ENCODE results near the gene HERC2. TPM values are rescaled to one million over a fixed set of nuclear protein-coding genes. Genes with fewer than 3 reads are reported as not detected.

HERC2 gene
- total RNA-seq, 1 donor from 2014 or later, result 111 TPM

DNA sequence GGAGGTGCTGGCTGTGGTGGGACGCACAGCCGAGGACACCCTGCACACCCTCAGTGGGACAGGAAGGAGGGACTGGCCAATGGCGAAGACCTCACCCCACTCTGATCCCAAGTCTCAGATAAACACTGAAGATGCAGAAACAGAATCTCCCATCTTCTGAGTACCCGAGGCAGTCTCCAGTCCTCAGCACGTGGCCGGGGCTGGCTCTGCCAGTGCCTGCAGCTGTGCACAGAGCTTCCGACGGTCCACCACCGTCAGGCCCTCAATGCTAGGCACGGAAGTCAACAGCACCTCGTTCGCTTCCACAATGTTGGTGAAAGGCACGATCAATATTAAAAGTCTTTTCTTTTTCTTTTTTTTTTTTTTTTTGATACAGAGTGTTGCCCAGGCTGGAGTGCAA lies 206.1 kb downstream of the HERC2 start:
- Mint-ChIP-seq H3K4me1 (ENCODE audit: low read depth, unreplicated experiment) (peaks cover 35% of the 10 kb centered on the region), H3K27ac (ENCODE audit: unreplicated experiment) (peak overlapping the region; percentile 7), H3K4me3 (ENCODE audit: unreplicated experiment) (no peak overlapping the region), H3K27me3 (ENCODE audit: unreplicated experiment) (peaks cover 11% of the 10 kb centered on the region), H3K9me3 (ENCODE audit: unreplicated experiment) (no peaks in the 10 kb centered on the region), H3K36me3 (ENCODE audit: unreplicated experiment) (peaks cover 15% of the 10 kb centered on the region)
- TF ChIP-seq, protein P1, sequence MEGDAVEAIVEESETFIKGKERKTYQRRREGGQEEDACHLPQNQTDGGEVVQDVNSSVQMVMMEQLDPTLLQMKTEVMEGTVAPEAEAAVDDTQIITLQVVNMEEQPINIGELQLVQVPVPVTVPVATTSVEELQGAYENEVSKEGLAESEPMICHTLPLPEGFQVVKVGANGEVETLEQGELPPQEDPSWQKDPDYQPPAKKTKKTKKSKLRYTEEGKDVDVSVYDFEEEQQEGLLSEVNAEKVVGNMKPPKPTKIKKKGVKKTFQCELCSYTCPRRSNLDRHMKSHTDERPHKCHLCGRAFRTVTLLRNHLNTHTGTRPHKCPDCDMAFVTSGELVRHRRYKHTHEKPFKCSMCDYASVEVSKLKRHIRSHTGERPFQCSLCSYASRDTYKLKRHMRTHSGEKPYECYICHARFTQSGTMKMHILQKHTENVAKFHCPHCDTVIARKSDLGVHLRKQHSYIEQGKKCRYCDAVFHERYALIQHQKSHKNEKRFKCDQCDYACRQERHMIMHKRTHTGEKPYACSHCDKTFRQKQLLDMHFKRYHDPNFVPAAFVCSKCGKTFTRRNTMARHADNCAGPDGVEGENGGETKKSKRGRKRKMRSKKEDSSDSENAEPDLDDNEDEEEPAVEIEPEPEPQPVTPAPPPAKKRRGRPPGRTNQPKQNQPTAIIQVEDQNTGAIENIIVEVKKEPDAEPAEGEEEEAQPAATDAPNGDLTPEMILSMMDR (IDR thresholded peaks at IDR 0.05; ENCODE audit: partially characterized antibody, unreplicated experiment), result no peak
- DNase-seq, result no peak

DNA sequence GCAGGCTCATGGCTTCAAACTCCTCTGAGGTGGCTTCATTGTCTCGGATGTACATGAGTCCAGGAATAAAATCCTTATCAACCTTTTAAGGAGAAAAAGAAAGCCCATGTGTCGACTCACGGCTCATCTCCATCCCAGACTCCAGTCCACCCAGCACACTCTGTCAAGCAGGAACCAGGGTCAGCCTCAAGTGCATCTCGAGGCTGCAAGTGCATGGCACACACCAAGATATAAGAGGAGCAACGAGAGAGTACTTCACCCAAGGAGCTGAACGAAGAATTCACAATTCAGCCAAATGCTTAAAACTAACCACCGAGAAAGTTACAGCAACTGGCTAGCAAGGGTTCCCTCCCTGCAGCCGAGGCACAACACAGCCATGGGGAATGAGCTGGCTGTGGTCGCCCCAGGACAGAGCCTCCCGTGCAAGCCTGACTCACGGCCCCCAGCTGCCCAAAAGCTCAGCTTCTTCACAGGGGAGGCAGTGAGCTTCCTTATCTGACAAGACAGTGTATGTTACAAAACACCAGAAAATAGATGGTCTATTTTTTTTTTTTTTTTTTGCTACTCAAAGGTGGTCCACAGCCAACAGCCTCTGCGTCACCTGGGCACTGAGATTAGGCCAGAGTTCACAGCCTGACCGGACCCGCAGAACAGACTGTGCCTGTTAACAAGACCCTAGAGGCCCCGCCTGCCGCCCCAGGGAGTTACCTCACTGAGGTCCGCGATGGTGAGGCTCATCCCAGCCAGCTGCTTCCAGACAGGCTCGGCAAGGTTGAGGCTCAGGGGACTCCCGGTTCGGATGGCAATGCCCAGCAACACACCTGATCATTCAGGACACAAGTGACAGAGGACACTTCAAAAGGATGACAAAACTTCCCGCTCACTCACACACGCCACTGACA lies 207.0 kb downstream of the HERC2 start:
- Mint-ChIP-seq H3K27ac (ENCODE audit: unreplicated experiment) (peak overlapping the region; percentile 7), H3K4me3 (ENCODE audit: unreplicated experiment) (no peak overlapping the region), H3K9me3 (ENCODE audit: unreplicated experiment) (no peaks in the 10 kb centered on the region), H3K27me3 (ENCODE audit: unreplicated experiment) (peaks cover 11% of the 10 kb centered on the region), H3K36me3 (ENCODE audit: unreplicated experiment) (peaks cover 15% of the 10 kb centered on the region), H3K4me1 (ENCODE audit: low read depth, unreplicated experiment) (peaks cover 38% of the 10 kb centered on the region)
- no peak for DNase-seq
- TF ChIP-seq, protein P1 (IDR thresholded peaks at IDR 0.05; ENCODE audit: partially characterized antibody, unreplicated experiment), result no peak

DNA sequence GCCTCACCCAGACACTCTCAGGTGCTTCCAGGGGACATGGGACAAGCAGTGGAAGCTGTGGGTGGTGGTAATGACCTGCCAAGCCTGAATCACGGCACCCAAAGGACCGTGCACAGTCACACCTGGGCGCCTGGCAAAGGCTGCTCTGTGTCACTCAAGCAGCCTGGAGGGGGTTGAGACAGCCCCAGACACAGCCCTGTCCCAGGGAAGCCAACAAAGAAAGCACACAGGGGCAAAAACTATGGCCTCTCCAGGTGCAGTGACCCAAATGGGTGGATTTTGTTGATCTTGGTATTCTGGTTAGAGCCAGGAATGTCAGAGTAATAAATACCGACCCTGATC lies 207.9 kb downstream of the HERC2 start:
- H3K9me3 Mint-ChIP-seq (ENCODE audit: unreplicated experiment), result no peaks in the 10 kb centered on the region

DNA sequence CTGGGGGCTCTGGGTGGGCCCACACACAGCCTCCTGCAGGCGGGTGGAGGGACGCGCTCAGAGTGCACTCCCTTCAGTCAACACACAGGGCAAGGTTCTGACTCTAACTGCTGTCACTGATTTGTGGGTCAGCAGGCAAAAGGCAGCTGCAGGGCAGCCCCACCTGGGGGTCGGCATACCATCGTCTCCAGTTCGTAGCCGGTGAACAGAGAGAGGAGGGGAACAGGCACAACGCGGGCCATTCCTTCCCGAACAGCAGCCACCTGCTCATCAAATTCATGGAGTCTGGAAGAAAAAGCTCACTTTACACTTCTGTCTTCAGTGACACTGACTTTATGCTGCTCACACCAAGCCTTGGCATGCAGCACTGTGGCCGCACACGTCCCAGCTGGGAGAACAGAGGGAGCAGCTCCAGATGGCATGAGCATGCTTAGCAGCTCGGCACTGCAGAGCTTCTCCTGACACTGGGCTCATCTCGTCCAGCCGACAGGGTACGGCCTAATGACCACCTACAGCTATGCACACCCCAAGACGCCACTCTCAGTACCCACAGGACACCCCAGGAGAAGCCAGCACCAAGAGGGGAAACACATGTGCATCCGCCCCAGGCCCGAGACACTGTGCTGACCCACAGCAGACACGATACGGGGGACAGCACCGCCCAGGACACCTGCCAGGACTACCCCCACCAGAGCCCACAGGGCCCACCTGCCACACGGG lies 208.4 kb downstream of the HERC2 start:
- Mint-ChIP-seq H3K27me3 (ENCODE audit: unreplicated experiment) (peaks cover 14% of the 10 kb centered on the region), H3K4me3 (ENCODE audit: unreplicated experiment) (no peak overlapping the region), H3K4me1 (ENCODE audit: low read depth, unreplicated experiment) (peaks cover 37% of the 10 kb centered on the region), H3K27ac (ENCODE audit: unreplicated experiment) (peak overlapping the region; percentile 35), H3K36me3 (ENCODE audit: unreplicated experiment) (peaks cover 15% of the 10 kb centered on the region), H3K9me3 (ENCODE audit: unreplicated experiment) (no peaks in the 10 kb centered on the region)
- DNase-seq, result no peak
- TF ChIP-seq, protein P1 (IDR thresholded peaks at IDR 0.05; ENCODE audit: partially characterized antibody, unreplicated experiment), result no peak

More for the DNA sequence above, 207.9 kb downstream of the HERC2 start:
- Mint-ChIP-seq H3K27me3 (ENCODE audit: unreplicated experiment) (peaks cover 14% of the 10 kb centered on the region), H3K4me1 (ENCODE audit: low read depth, unreplicated experiment) (peaks cover 38% of the 10 kb centered on the region), H3K36me3 (ENCODE audit: unreplicated experiment) (peaks cover 15% of the 10 kb centered on the region), H3K27ac (ENCODE audit: unreplicated experiment) (no peak overlapping the region), H3K4me3 (ENCODE audit: unreplicated experiment) (no peak overlapping the region)
- no peak for DNase-seq
- TF ChIP-seq, protein P1 (IDR thresholded peaks at IDR 0.05; ENCODE audit: partially characterized antibody, unreplicated experiment), result no peak

DNA sequence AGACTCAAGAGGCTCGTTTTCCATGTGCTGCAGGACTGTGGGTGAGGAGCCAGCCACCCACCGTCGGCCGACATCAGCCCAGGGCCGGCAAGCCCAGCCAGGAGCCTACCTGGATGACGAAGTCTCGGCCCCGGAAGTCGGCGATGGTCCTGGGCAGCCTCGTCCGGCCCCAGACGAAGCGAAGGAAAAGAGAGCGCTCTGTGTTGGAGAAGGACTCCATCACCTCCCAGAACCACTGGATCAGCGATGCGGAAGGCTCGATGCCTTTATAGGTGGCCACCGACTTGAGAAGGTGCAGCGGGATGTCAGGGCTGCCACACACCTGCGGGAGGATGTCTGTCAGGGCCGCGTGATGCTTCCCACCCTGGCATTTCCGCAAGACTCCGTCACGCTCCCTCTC lies 209.0 kb downstream of the HERC2 start:
- no peak overlapping the region for H3K4me3 Mint-ChIP-seq (ENCODE audit: unreplicated experiment)
- H3K27ac Mint-ChIP-seq (ENCODE audit: unreplicated experiment), result no peak overlapping the region
- H3K4me1 Mint-ChIP-seq (ENCODE audit: low read depth, unreplicated experiment), result peaks cover 33% of the 10 kb centered on the region
- TF ChIP-seq, protein P1 (IDR thresholded peaks at IDR 0.05; ENCODE audit: partially characterized antibody, unreplicated experiment), result no peak
- H3K36me3 Mint-ChIP-seq (ENCODE audit: unreplicated experiment), result peaks cover 15% of the 10 kb centered on the region
- DNase-seq, result no peak
- H3K27me3 Mint-ChIP-seq (ENCODE audit: unreplicated experiment), result peaks cover 14% of the 10 kb centered on the region
- H3K9me3 Mint-ChIP-seq (ENCODE audit: unreplicated experiment), result peaks cover 1% of the 10 kb centered on the region
